Measurements from ENCODE around the gene TRIM14. TPM values are rescaled to one million over a fixed set of nuclear protein-coding genes. Genes with fewer than 3 reads are reported as not detected.

TRIM14 gene
- polyA plus RNA-seq, 3 donors = 23.0 to 30.6 (median 28.5) TPM

DNA sequence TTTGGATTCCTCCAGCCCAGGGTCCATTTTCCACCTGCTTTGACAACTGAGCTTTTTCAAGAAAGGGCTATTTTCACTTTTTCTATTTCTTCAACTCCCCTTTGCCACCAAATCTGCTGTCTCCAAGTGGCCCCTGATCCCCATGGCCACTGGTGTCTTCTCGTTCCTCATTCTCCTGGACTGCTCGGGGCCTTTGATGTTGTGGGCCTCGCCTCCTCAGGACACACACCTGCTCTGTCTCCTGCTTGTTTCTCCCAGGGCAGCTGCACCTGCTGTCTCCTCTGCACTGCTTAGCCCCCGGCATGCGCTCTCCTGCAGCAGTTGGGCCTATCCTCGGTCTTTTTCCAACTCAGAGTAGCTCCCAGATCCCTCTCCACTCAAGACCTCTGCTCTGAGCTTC lies 78.8 kb downstream of the TRIM14 start:
- H3K4me1 Mint-ChIP-seq = peaks cover 21% of the 10 kb centered on the region
- intact Hi-C loops (cut with micrococcal nuclease) = no loop called here
- no peak overlapping the region for H3K4me3 Mint-ChIP-seq
- H3K4me2 ChIP-seq (replicated peaks; ENCODE audit: extremely low read depth, low read length, poor library complexity, severe bottlenecking) = no peak overlapping the region
- no peaks in the 10 kb centered on the region for H3K27me3 ChIP-seq (ENCODE audit: control insufficient read depth in 2 of 2, insufficient read depth in 2 of 2, low read length in 2 of 2)
- H3K4me1 ChIP-seq (ENCODE audit: control insufficient read depth in 1 of 2, insufficient read depth in 2 of 2, low read length in 2 of 2) = peaks cover 17% of the 10 kb centered on the region in 2 donors
- no peak overlapping the region for H3K4me3 ChIP-seq (replicated peaks in 1 of 3; ENCODE audit: low read depth in 2 of 3, low read length in 3 of 3)
- TF ChIP-seq, protein P1, sequence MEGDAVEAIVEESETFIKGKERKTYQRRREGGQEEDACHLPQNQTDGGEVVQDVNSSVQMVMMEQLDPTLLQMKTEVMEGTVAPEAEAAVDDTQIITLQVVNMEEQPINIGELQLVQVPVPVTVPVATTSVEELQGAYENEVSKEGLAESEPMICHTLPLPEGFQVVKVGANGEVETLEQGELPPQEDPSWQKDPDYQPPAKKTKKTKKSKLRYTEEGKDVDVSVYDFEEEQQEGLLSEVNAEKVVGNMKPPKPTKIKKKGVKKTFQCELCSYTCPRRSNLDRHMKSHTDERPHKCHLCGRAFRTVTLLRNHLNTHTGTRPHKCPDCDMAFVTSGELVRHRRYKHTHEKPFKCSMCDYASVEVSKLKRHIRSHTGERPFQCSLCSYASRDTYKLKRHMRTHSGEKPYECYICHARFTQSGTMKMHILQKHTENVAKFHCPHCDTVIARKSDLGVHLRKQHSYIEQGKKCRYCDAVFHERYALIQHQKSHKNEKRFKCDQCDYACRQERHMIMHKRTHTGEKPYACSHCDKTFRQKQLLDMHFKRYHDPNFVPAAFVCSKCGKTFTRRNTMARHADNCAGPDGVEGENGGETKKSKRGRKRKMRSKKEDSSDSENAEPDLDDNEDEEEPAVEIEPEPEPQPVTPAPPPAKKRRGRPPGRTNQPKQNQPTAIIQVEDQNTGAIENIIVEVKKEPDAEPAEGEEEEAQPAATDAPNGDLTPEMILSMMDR (IDR thresholded peaks at IDR 0.05) = no peak
- peak overlapping the region in 1 of 7 donors; percentile 3 for H3K27ac Mint-ChIP-seq
- no peaks in the 10 kb centered on the region for H3K36me3 ChIP-seq (replicated peaks in 1 of 2; ENCODE audit: control insufficient read depth in 1 of 2, insufficient read depth in 2 of 2, low read length in 2 of 2)
- no peak for DNase-seq
- no peak overlapping the region for H2AFZ ChIP-seq (ENCODE audit: insufficient read depth, low read depth, low read length, poor library complexity, severe bottlenecking)
- H3K36me3 Mint-ChIP-seq = no peaks in the 10 kb centered on the region
- H4K20me1 ChIP-seq (ENCODE audit: insufficient read depth, low read length) = no peaks in the 10 kb centered on the region
- H3K27me3 Mint-ChIP-seq (ENCODE audit: low read depth in 3 of 3) = peaks cover 2 to 6% (median 5%) of the 10 kb centered on the region in 3 donors
- no peak overlapping the region for H3K27ac ChIP-seq (ENCODE audit: low read depth in 1 of 2, low read length in 2 of 2)
- WGBS (ENCODE audit: insufficient coverage) = 96% methylated on average over 6 of the region's 6 CpGs
- peaks cover 0 to 6% of the 10 kb centered on the region in 2 donors for H3K9me3 ChIP-seq (replicated peaks in 1 of 2; ENCODE audit: control insufficient read depth in 1 of 2, insufficient read depth in 1 of 2, low read length in 2 of 2)
- peaks cover 0 to 8% (median 4%) of the 10 kb centered on the region in 7 donors for H3K9me3 Mint-ChIP-seq
- no peaks in the 10 kb centered on the region for H3K79me2 ChIP-seq (ENCODE audit: insufficient read depth, low read length)
- H3K9ac ChIP-seq (ENCODE audit: insufficient read depth, low read length, poor library complexity, severe bottlenecking) = no peak overlapping the region

DNA sequence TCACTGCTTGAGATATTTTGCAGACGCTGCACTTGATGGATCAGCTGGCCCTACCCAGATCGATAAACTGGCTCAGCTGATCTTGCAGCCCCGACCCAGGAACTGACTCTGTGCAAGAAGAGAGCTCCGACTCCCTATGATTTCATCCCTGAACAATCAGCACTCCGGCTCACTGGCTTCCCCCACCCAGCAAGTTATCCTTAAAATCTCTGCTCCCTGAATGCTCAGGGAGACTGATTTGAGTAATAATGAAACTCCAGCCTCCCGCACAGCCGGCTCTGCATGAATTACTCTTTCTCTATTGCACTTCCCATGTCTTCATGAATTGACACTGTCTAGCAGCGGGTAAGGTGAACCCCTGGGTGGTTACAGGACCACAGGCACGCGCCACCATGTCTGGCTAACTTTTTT lies 79.4 kb downstream of the TRIM14 start:
- intact Hi-C loops (cut with micrococcal nuclease) = loop anchor here (10.0 kb wide), 2 partner anchors 145 to 325 kb away; no protein-coding TSS in a partner anchor
- Mint-ChIP-seq H3K36me3 (no peaks in the 10 kb centered on the region), H3K4me3 (no peak overlapping the region), H3K27me3 (ENCODE audit: low read depth in 3 of 3) (peaks cover 2 to 6% (median 5%) of the 10 kb centered on the region in 3 donors), H3K27ac (peak overlapping the region in 1 of 7 donors; percentile 7), H3K9me3 (peaks cover 0 to 5% (median 2%) of the 10 kb centered on the region in 7 donors), H3K4me1 (peaks cover 18% of the 10 kb centered on the region)
- H3K4me1 ChIP-seq (ENCODE audit: control insufficient read depth in 1 of 2, insufficient read depth in 2 of 2, low read length in 2 of 2) = peaks cover 12 to 13% of the 10 kb centered on the region in 2 donors
- no peak for DNase-seq
- TF ChIP-seq, protein P1 (IDR thresholded peaks at IDR 0.05) = no peak
- no peaks in the 10 kb centered on the region for H3K36me3 ChIP-seq (replicated peaks in 1 of 2; ENCODE audit: control insufficient read depth in 1 of 2, insufficient read depth in 2 of 2, low read length in 2 of 2)
- H4K20me1 ChIP-seq (ENCODE audit: insufficient read depth, low read length) = no peaks in the 10 kb centered on the region
- no peaks in the 10 kb centered on the region for H3K27me3 ChIP-seq (ENCODE audit: control insufficient read depth in 2 of 2, insufficient read depth in 2 of 2, low read length in 2 of 2)
- no peak overlapping the region for H3K9ac ChIP-seq (ENCODE audit: insufficient read depth, low read length, poor library complexity, severe bottlenecking)
- no peak overlapping the region for H3K4me3 ChIP-seq (replicated peaks in 1 of 3; ENCODE audit: low read depth in 2 of 3, low read length in 3 of 3)
- WGBS (ENCODE audit: insufficient coverage) = 98% methylated on average over 8 of the region's 10 CpGs
- no peak overlapping the region for H3K27ac ChIP-seq (ENCODE audit: low read depth in 1 of 2, low read length in 2 of 2)
- H2AFZ ChIP-seq (ENCODE audit: insufficient read depth, low read depth, low read length, poor library complexity, severe bottlenecking) = no peak overlapping the region
- no peaks in the 10 kb centered on the region for H3K79me2 ChIP-seq (ENCODE audit: insufficient read depth, low read length)
- H3K9me3 ChIP-seq (replicated peaks in 1 of 2; ENCODE audit: control insufficient read depth in 1 of 2, insufficient read depth in 1 of 2, low read length in 2 of 2) = peaks cover 0 to 6% of the 10 kb centered on the region in 2 donors
- H3K4me2 ChIP-seq (replicated peaks; ENCODE audit: extremely low read depth, low read length, poor library complexity, severe bottlenecking) = no peak overlapping the region

Data from CD14-positive monocyte (primary cell).